Measurements from ENCODE around the gene TANGO6. TPM values are rescaled to one million over a fixed set of nuclear protein-coding genes. Genes with fewer than 3 reads are reported as not detected.
"Not testable (repeated sequence)": the region's sequence is repeated elsewhere in the genome, so short reads cannot be mapped to it uniquely, and the experiment has no call there.

Gene TANGO6
- total RNA-seq, 2 donors from 2014 or later: 6.4 to 10.9 TPM

GRCh38 chr16:69120096-69120664 lies 276.8 kb downstream of the TANGO6 start:
- TF ChIP-seq CTCF (IDR thresholded peaks at IDR 0.05): no peak
- H3K9me3 ChIP-seq: no peaks in the 10 kb centered on the region
- no peak overlapping the region for H3K27ac ChIP-seq
- no peak for DNase-seq (ENCODE audit: low spot score)
- H3K4me1 ChIP-seq: peaks cover 0 to 13% of the 10 kb centered on the region in 2 donors
- no peak overlapping the region for H3K4me3 ChIP-seq
- H3K36me3 ChIP-seq: peaks cover 32% of the 10 kb centered on the region
- no peaks in the 10 kb centered on the region for H3K27me3 ChIP-seq

GRCh38 chr16:69123910-69124309 lies 280.6 kb downstream of the TANGO6 start:
- DNase-seq (ENCODE audit: low spot score): no peak
- Histone ChIP-seq H3K36me3 (peaks cover 27% of the 10 kb centered on the region), H3K27me3 (no peaks in the 10 kb centered on the region)

GRCh38 chr16:69124406-69124805 lies 281.1 kb downstream of the TANGO6 start:
- H3K9me3 ChIP-seq; H3K27ac ChIP-seq; H3K4me3 ChIP-seq; H3K27me3 ChIP-seq; H3K4me1 ChIP-seq; DNase-seq (ENCODE audit: low spot score): not testable (repeated sequence)
- H3K36me3 ChIP-seq: peaks cover 22% of the 10 kb centered on the region

More at GRCh38 chr16:69123910-69124309, 280.6 kb downstream of the TANGO6 start:
- Histone ChIP-seq H3K27ac (no peak overlapping the region), H3K4me1 (peaks cover 0 to 11% of the 10 kb centered on the region in 2 donors), H3K9me3 (no peaks in the 10 kb centered on the region), H3K4me3 (no peak overlapping the region)
- peak; percentile 59 to 72 for TF ChIP-seq CTCF (IDR thresholded peaks at IDR 0.05)

- H3K36me3 ChIP-seq: peaks cover 17% of the 10 kb centered on the region
- not testable (repeated sequence) for DNase-seq (ENCODE audit: low spot score); H3K27me3 ChIP-seq; H3K9me3 ChIP-seq; H3K4me3 ChIP-seq; H3K27ac ChIP-seq
- peaks cover 0 to 12% of the 10 kb centered on the region in 2 donors for H3K4me1 ChIP-seq
Observed at GRCh38 chr16:69124961-69125360, 281.6 kb downstream of the TANGO6 start.

- no peak for TF ChIP-seq CTCF (IDR thresholded peaks at IDR 0.05)
- peaks cover 5% of the 10 kb centered on the region for H3K36me3 ChIP-seq
- no peaks in the 10 kb centered on the region for H3K9me3 ChIP-seq
- H3K27me3 ChIP-seq: no peaks in the 10 kb centered on the region
- peaks cover 0 to 20% of the 10 kb centered on the region in 2 donors for H3K4me1 ChIP-seq
- no peak overlapping the region for H3K27ac ChIP-seq
- no peak overlapping the region for H3K4me3 ChIP-seq
- DNase-seq (ENCODE audit: low spot score): no peak
Observed at GRCh38 chr16:69126221-69126620, 282.9 kb downstream of the TANGO6 start.

- DNase-seq (ENCODE audit: low spot score); H3K27me3 ChIP-seq; H3K36me3 ChIP-seq; H3K9me3 ChIP-seq; H3K27ac ChIP-seq; H3K4me3 ChIP-seq: not testable (repeated sequence)
- H3K4me1 ChIP-seq: peaks cover 0 to 24% of the 10 kb centered on the region in 2 donors
Observed at GRCh38 chr16:69126801-69127200, 283.5 kb downstream of the TANGO6 start.

- Histone ChIP-seq H3K27ac (no peak overlapping the region), H3K4me3 (no peak overlapping the region), H3K9me3 (no peaks in the 10 kb centered on the region), H3K4me1 (peaks cover 0 to 28% of the 10 kb centered on the region in 2 donors), H3K36me3 (peaks cover 5% of the 10 kb centered on the region), H3K27me3 (no peaks in the 10 kb centered on the region)
- no peak for DNase-seq (ENCODE audit: low spot score)
- no peak for TF ChIP-seq CTCF (IDR thresholded peaks at IDR 0.05)
Observed at GRCh38 chr16:69127966-69128510, 284.7 kb downstream of the TANGO6 start.

Measured in right atrium auricular region (tissue), 2 donors.